GM23248 (cell line): ENCODE measurements around the gene MAPKBP1. TPM values are rescaled to one million over a fixed set of nuclear protein-coding genes. Genes with fewer than 3 reads are reported as not detected.

Source experiments
- DNase-seq: peaks from one replicate; pipeline ENCODE4 v3.0.0-alpha.2; 2015
- H2AFZ ChIP-seq: fragments of 200-600 bp; sonication (generic); 2 replicates; pipeline ENCODE4 v1.6.1; 2016; ENCODE audit warnings: antibody characterized with exemption
- H3F3A ChIP-seq: fragments of 200-600 bp; sonication (generic); 2 replicates; pipeline ENCODE4 v1.6.1; 2016; ENCODE audit warnings: mild to moderate bottlenecking, antibody characterized with exemption, mixed run types; ENCODE audit not compliant: insufficient read depth
- H3K27ac ChIP-seq: fragments of 200-600 bp; sonication (generic); 2 replicates; pipeline ENCODE4 v1.5.1; 2016; ENCODE audit warnings: mild to moderate bottlenecking
- H3K27me3 ChIP-seq: fragments of 200-600 bp; sonication (generic); replicated peaks from 2 replicates; pipeline ENCODE4 v1.6.1; 2016; ENCODE audit warnings: mild to moderate bottlenecking; ENCODE audit not compliant: insufficient read depth
- H3K36me3 ChIP-seq: fragments of 200-600 bp; sonication (generic); 2 replicates; pipeline ENCODE4 v1.6.1; 2016; ENCODE audit warnings: low read depth, mild to moderate bottlenecking
- H3K4me1 ChIP-seq: fragments of 200-600 bp; sonication (generic); 2 replicates; pipeline ENCODE4 v1.6.1; 2016; ENCODE audit warnings: mild to moderate bottlenecking; ENCODE audit not compliant: insufficient read depth
- H3K4me2 ChIP-seq: fragments of 200-600 bp; sonication (generic); one replicate; pipeline ENCODE4 v1.6.1; 2016; ENCODE audit warnings: mild to moderate bottlenecking; ENCODE audit not compliant: unreplicated experiment
- H3K4me3 ChIP-seq: fragments of 200-600 bp; sonication (generic); 2 replicates; pipeline ENCODE4 v1.5.1; 2016; ENCODE audit warnings: mild to moderate bottlenecking
- H3K79me2 ChIP-seq: fragments of 200-600 bp; sonication (generic); 2 replicates; pipeline ENCODE4 v1.6.1; 2016; ENCODE audit warnings: mild to moderate bottlenecking; ENCODE audit not compliant: insufficient read depth
- H3K9ac ChIP-seq: fragments of 200-600 bp; sonication (generic); 2 replicates; pipeline ENCODE4 v1.6.1; 2016; ENCODE audit warnings: mild to moderate bottlenecking
- H3K9me2 ChIP-seq: fragments of 200-600 bp; sonication (generic); 2 replicates; pipeline ENCODE4 v1.6.1; 2016; ENCODE audit warnings: mixed run types, mild to moderate bottlenecking, moderate library complexity; ENCODE audit not compliant: insufficient read depth
- H3K9me3 ChIP-seq: fragments of 200-600 bp; sonication (generic); one replicate; pipeline ENCODE4 v1.6.1; 2017; ENCODE audit warnings: low read depth
- H4K20me1 ChIP-seq: fragments of 200-600 bp; sonication (generic); 2 replicates; pipeline ENCODE4 v1.6.0; 2016; ENCODE audit not compliant: insufficient read depth
- EZH2 ChIP-seq: fragments of 200-600 bp; sonication (generic); IDR thresholded peaks from 2 replicates; pipeline ENCODE4 v1.6.1; 2018; ENCODE audit warnings: antibody characterized with exemption, mild to moderate bottlenecking; ENCODE audit not compliant: insufficient read depth, poor library complexity, severe bottlenecking
- EZH2phosphoT487 ChIP-seq: fragments of 200-600 bp; sonication (generic); IDR thresholded peaks from 2 replicates; pipeline ENCODE4 v1.6.1; 2018; ENCODE audit warnings: antibody characterized with exemption, moderate library complexity, mild to moderate bottlenecking, low read depth; ENCODE audit not compliant: insufficient read depth
- WGBS, 2 experiments: methylation state at CpG; one replicate each; pipeline ENCODE4 v1.1.6; 2015 to 2017; ENCODE audit warnings: low lambda C conversion rate in 2 of 2, low coverage in 1 of 2; ENCODE audit errors: missing lambda C conversion rate in 2 of 2; 5-methylcytosine and 5-hydroxymethylcytosine counted together
- in situ Hi-C: fragments of 300-500 bp; cut with MboI; formaldehyde crosslinking; loops from 2 replicates; pipeline ENCODE4 v1.15.0; 2020
- polyA plus RNA-seq: library from polyadenylated mRNA; unstranded; fragments of >200 nt; fragmentation: Nextera tagmentation; extraction: Ambion mirVana; gene quantifications from 2 replicates; pipeline ENCODE4 v1.2.1, GENCODE V29; 2016
- total RNA-seq: library from RNA; depleted of rRNA; stranded (reverse); fragments of >200 nt; shearing (Covaris generic); gene quantifications from 2 replicates; pipeline ENCODE4 v1.2.3, GENCODE V29; 2014

MAPKBP1 gene
- total and polyA plus RNA-seq, 2 experiments from 2014 or later, result 5.2 to 8.5 TPM

- no peaks in the 10 kb centered on the region for H3K27me3 ChIP-seq
- no peak for TF ChIP-seq EZH2phosphoT487
- TF ChIP-seq EZH2, result no peak
- WGBS, 2 experiments, result 93 to 96% methylated on average over 8 of the region's 9 CpGs
- H3K79me2 ChIP-seq, result no peaks in the 10 kb centered on the region
- H3K4me1 ChIP-seq, result no peaks in the 10 kb centered on the region
- in situ Hi-C loops, result loop anchor here (5.0 kb wide), 1 partner anchor 47 kb away; the partner anchor contains the start of gene MAPKBP1
- no peak overlapping the region for H3K4me3 ChIP-seq
- H3F3A ChIP-seq, result no peaks in the 10 kb centered on the region
- H3K9me2 ChIP-seq, result no peaks in the 10 kb centered on the region
- no peaks in the 10 kb centered on the region; the same call in 1 of the 2 replicates for H3K36me3 ChIP-seq
- H3K9me3 ChIP-seq, result no peaks in the 10 kb centered on the region
- no peak overlapping the region for H3K4me2 ChIP-seq
- H3K27ac ChIP-seq, result no peak overlapping the region
- H2AFZ ChIP-seq, result no peak overlapping the region
- no peaks in the 10 kb centered on the region for H4K20me1 ChIP-seq
- no peak for DNase-seq
- H3K9ac ChIP-seq, result no peak overlapping the region
These were observed 45.3 kb downstream of the MAPKBP1 start for GRCh38 chr15:41819455-41820050.

DNA sequence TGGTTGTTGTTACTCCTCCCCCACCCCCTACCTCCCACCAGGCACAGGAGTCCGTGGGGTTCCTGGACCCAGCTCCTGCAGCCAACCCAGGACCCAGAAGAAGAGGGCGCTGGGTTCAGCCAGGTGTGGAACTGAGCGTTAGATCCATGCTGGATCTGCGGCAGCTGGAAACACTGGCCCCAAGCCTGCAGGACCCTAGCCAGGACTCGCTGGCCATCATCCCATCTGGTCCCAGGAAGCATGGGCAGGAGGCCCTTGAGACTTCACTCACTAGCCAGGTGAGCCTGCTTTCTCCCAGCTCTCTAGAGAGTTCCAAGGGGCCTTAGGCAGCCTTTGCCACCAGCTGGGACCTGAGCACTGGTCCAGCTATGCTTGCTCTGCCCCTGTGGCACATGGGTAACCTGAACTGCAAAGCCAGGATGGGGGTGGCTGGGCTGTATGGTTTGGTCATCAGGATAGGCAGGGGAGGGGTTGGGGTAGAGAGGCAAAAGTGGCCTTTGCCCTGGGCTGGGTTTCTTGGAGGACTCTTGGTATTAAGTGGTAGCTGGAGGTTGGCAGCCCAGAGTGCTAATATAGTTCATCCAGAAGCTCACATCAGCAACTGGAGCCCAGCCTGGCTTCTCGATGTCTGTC, 46.6 kb downstream of the MAPKBP1 start:
- Histone ChIP-seq H3K36me3 (no peaks in the 10 kb centered on the region; the same call in 1 of the 2 replicates), H3K27me3 (no peaks in the 10 kb centered on the region), H4K20me1 (no peaks in the 10 kb centered on the region), H3K9me2 (no peaks in the 10 kb centered on the region), H3F3A (no peaks in the 10 kb centered on the region), H3K4me1 (no peaks in the 10 kb centered on the region), H3K4me2 (no peak overlapping the region), H3K9ac (no peak overlapping the region), H3K9me3 (no peaks in the 10 kb centered on the region), H2AFZ (no peak overlapping the region), H3K27ac (no peak overlapping the region), H3K4me3 (no peak overlapping the region), H3K79me2 (no peaks in the 10 kb centered on the region)
- in situ Hi-C loops, result loop anchor here (5.0 kb wide), 1 partner anchor 49 kb away; the partner anchor contains the start of gene MAPKBP1
- 85 to 93% methylated on average over 6 of the region's 6 CpGs for WGBS, 2 experiments
- TF ChIP-seq EZH2 (no peak), EZH2phosphoT487 (no peak)
- DNase-seq, result no peak

- no peak overlapping the region for H2AFZ ChIP-seq
- no peak overlapping the region for H3K4me3 ChIP-seq
- H3K27ac ChIP-seq, result no peak overlapping the region
- TF ChIP-seq EZH2phosphoT487, result no peak
- no peak for TF ChIP-seq EZH2
- H3K36me3 ChIP-seq, result no peaks in the 10 kb centered on the region; the same call in 1 of the 2 replicates
- no peaks in the 10 kb centered on the region for H3K79me2 ChIP-seq
- no peak overlapping the region for H3K4me2 ChIP-seq
- no peaks in the 10 kb centered on the region for H3K4me1 ChIP-seq
- in situ Hi-C loops, result loop anchor here (5.0 kb wide), 1 partner anchor 50 kb away; the partner anchor contains the start of gene MAPKBP1
- no peaks in the 10 kb centered on the region for H3K9me2 ChIP-seq
- no peaks in the 10 kb centered on the region for H3K27me3 ChIP-seq
- no peaks in the 10 kb centered on the region for H3F3A ChIP-seq
- no peaks in the 10 kb centered on the region for H3K9me3 ChIP-seq
- DNase-seq, result no peak
- 81 to 83% methylated on average over 3 to 4 of the region's 4 CpGs for WGBS, 2 experiments
- H3K9ac ChIP-seq, result no peak overlapping the region
- H4K20me1 ChIP-seq, result no peaks in the 10 kb centered on the region
These were observed 47.5 kb downstream of the MAPKBP1 start for GRCh38 chr15:41821831-41822230.

GRCh38 chr15:41822471-41822870, 48.2 kb downstream of the MAPKBP1 start:
- Histone ChIP-seq H3K4me3 (no peak overlapping the region), H3K4me2 (no peak overlapping the region), H3K9ac (no peak overlapping the region), H3F3A (no peaks in the 10 kb centered on the region), H3K27ac (no peak overlapping the region), H3K36me3 (no peaks in the 10 kb centered on the region; the same call in 1 of the 2 replicates), H3K9me2 (no peaks in the 10 kb centered on the region), H2AFZ (no peak overlapping the region), H3K79me2 (no peaks in the 10 kb centered on the region), H3K27me3 (no peaks in the 10 kb centered on the region), H3K9me3 (no peaks in the 10 kb centered on the region), H3K4me1 (no peaks in the 10 kb centered on the region), H4K20me1 (no peaks in the 10 kb centered on the region)
- no peak for DNase-seq
- no peak for TF ChIP-seq EZH2
- TF ChIP-seq EZH2phosphoT487, result no peak
- WGBS, 2 experiments, result 94 to 98% methylated on average over 6 of the region's 6 CpGs
- in situ Hi-C loops, result loop anchor here (5.0 kb wide), 1 partner anchor 50 kb away; the partner anchor contains the start of gene MAPKBP1
